ENCODE results near the gene ADAM33.

- TF ChIP-seq MAX (IDR thresholded peaks at IDR 0.05) (no peak), ZNF335 (CRISPR knock-in tag; IDR thresholded peaks at IDR 0.05) (no peak), ZNF639 (CRISPR knock-in tag; conservative IDR thresholded peaks at IDR 0.05) (no peak), HNRNPL (IDR thresholded peaks at IDR 0.05; ENCODE audit: low read depth, low read length) (no peak), SNAPC4 (CRISPR knock-in tag; IDR thresholded peaks at IDR 0.05) (no peak), CTCF (CRISPR knock-in tag; IDR thresholded peaks at IDR 0.05) (no peak), ZNF441 (CRISPR knock-in tag; IDR thresholded peaks at IDR 0.05; ENCODE audit: borderline replicate concordance) (no peak), POLR2A (IDR thresholded peaks at IDR 0.05; ENCODE audit: insufficient read depth in 1 of 2, low read depth in 2 of 2, low read length in 2 of 2) (no peak), ZNF569 (CRISPR knock-in tag; IDR thresholded peaks at IDR 0.05; ENCODE audit: borderline replicate concordance) (no peak), KLF12 (CRISPR knock-in tag; IDR thresholded peaks at IDR 0.05; ENCODE audit: borderline replicate concordance) (no peak)
Measured at GRCh38 chr20:3714092-3714491, 32.3 kb upstream of the ADAM33 start.
